GM12891 (cell line): Measurements from ENCODE around the gene MAP2K5.

ENCODE experiments used
- POLR2A ChIP-seq: IDR thresholded peaks from 2 replicates; pipeline ENCODE4 v1.6.1; 2011; ENCODE audit warnings: low read depth, low read length, control low read depth
- POU2F2 ChIP-seq: IDR thresholded peaks from 2 replicates; pipeline ENCODE4 v1.6.1; 2011; ENCODE audit warnings: low read depth, mild to moderate bottlenecking, control low read depth, low read length, moderate library complexity

DNA sequence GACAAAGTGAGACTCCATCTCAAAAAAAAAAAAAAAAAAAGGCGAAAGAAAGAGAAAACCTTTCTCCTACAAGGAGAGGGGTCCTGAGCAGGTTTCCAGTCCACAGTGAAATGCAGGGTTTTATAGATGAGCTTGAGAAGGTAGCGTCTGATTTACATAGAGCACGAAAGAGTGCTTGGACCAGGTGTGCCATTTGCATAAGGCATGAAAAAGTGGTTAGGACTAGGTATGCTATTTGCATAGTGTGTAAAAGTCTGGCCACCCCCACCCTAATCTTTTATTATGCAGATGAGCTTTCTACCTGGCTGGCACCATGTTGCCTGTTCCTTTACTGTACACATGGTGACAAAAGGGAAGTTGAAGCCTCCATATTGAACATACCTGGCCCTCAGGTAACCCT, 311.0 kb downstream of the MAP2K5 start:
- TF ChIP-seq POLR2A: no peak
- TF ChIP-seq POU2F2: peak; percentile 19; the same call in 1 of the 2 replicates
